ENCODE data around the gene ACADSB.

GRCh38 chr10:122983898-122984297 lies 24.9 kb upstream of the ACADSB start:
- TF ChIP-seq, protein P1, sequence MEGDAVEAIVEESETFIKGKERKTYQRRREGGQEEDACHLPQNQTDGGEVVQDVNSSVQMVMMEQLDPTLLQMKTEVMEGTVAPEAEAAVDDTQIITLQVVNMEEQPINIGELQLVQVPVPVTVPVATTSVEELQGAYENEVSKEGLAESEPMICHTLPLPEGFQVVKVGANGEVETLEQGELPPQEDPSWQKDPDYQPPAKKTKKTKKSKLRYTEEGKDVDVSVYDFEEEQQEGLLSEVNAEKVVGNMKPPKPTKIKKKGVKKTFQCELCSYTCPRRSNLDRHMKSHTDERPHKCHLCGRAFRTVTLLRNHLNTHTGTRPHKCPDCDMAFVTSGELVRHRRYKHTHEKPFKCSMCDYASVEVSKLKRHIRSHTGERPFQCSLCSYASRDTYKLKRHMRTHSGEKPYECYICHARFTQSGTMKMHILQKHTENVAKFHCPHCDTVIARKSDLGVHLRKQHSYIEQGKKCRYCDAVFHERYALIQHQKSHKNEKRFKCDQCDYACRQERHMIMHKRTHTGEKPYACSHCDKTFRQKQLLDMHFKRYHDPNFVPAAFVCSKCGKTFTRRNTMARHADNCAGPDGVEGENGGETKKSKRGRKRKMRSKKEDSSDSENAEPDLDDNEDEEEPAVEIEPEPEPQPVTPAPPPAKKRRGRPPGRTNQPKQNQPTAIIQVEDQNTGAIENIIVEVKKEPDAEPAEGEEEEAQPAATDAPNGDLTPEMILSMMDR (IDR thresholded peaks at IDR 0.05; ENCODE audit: insufficient read depth, low read length) = no peak
- no peak for TF ChIP-seq SPI1 (IDR thresholded peaks at IDR 0.05; ENCODE audit: borderline replicate concordance, low read depth)
- TF ChIP-seq GABPA (IDR thresholded peaks at IDR 0.05; ENCODE audit: low read depth) = no peak

Measured in HL-60 (cell line).